GM13976 (cell line): ENCODE measurements around the gene ABCC1.

Source experiments
- DNase-seq: peaks from one replicate; pipeline ENCODE4 v3.0.0; 2012; ENCODE audit warnings: low spot score
- CTCF ChIP-seq: IDR thresholded peaks from 2 replicates; pipeline ENCODE4 v1.5.1; 2012; ENCODE audit warnings: borderline replicate concordance, mild to moderate bottlenecking; ENCODE audit not compliant: insufficient read depth; ENCODE audit errors: extremely low read depth, missing control alignments, control extremely low read depth
- in situ Hi-C: fragments of 300-500 bp; cut with MboI; formaldehyde crosslinking; loops from one replicate; pipeline ENCODE4 v1.12.0; 2022; ENCODE audit warnings: low sequenced_read_pairs, mixed read lengths, inconsistent platforms; ENCODE audit not compliant: unreplicated experiment

ABCC1 gene

GRCh38 chr16:16095646-16096045, 146.2 kb downstream of the ABCC1 start:
- TF ChIP-seq CTCF, result no peak
- in situ Hi-C loops, result no loop called here
- no peak for DNase-seq

- no peak for DNase-seq
- no peak for TF ChIP-seq CTCF
- in situ Hi-C loops, result no loop called here
Measured at GRCh38 chr16:16096121-16096857, 146.9 kb downstream of the ABCC1 start.

GRCh38 chr16:16096858-16097213, 147.4 kb downstream of the ABCC1 start:
- no peak for DNase-seq
- in situ Hi-C loops, result no loop called here
- TF ChIP-seq CTCF, result no peak

GRCh38 chr16:16099320-16099719, 149.9 kb downstream of the ABCC1 start:
- in situ Hi-C loops, result no loop called here
- no peak for DNase-seq
- no peak for TF ChIP-seq CTCF

- TF ChIP-seq CTCF, result no peak
- no peak for DNase-seq
Measured at GRCh38 chr16:16100631-16101030, 151.2 kb downstream of the ABCC1 start.

GRCh38 chr16:16101585-16101984, 152.2 kb downstream of the ABCC1 start:
- in situ Hi-C loops, result no loop called here
- DNase-seq, result no peak
- TF ChIP-seq CTCF, result no peak

More at GRCh38 chr16:16100631-16101030, 151.2 kb downstream of the ABCC1 start:
- in situ Hi-C loops, result no loop called here
